Measurements from ENCODE around the gene FRMPD4.

The FRMPD4 gene

GRCh38 chrX:12419591-12419990 lies 281.3 kb downstream of the FRMPD4 start:
- Histone ChIP-seq H3K27me3 (replicated peaks; ENCODE audit: control insufficient read depth, insufficient read depth, low read length) (no peaks in the 10 kb centered on the region), H3K36me3 (ENCODE audit: control insufficient read depth, insufficient read depth, low read length) (no peaks in the 10 kb centered on the region), H3K4me3 (replicated peaks; ENCODE audit: low read depth, low read length) (no peak overlapping the region)
- no peak for DNase-seq (ENCODE audit: extremely low read depth, insufficient read length)
- TF ChIP-seq, protein P1, sequence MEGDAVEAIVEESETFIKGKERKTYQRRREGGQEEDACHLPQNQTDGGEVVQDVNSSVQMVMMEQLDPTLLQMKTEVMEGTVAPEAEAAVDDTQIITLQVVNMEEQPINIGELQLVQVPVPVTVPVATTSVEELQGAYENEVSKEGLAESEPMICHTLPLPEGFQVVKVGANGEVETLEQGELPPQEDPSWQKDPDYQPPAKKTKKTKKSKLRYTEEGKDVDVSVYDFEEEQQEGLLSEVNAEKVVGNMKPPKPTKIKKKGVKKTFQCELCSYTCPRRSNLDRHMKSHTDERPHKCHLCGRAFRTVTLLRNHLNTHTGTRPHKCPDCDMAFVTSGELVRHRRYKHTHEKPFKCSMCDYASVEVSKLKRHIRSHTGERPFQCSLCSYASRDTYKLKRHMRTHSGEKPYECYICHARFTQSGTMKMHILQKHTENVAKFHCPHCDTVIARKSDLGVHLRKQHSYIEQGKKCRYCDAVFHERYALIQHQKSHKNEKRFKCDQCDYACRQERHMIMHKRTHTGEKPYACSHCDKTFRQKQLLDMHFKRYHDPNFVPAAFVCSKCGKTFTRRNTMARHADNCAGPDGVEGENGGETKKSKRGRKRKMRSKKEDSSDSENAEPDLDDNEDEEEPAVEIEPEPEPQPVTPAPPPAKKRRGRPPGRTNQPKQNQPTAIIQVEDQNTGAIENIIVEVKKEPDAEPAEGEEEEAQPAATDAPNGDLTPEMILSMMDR (IDR thresholded peaks at IDR 0.05; ENCODE audit: insufficient read depth, low read length, poor library complexity, severe bottlenecking): no peak

DNA sequence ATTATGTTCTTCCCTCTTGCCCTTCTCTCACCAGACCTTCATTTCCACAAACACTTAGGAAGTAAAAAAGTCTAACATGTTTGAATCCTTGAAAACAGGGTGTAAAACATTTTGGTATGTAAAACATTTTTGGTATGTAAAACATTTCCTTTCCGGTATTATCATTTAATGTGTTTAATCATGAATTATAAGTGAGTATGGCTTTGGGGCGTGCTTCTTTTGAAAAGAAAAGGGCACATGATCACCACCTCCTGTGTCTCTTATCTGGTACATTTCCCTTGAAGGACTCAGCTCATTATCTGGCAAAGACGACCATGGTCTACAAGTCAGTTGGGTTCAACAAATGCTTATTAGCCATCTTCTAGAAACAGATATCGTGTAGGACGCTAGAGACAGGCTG lies 283.6 kb downstream of the FRMPD4 start:
- no peak overlapping the region for H3K4me3 ChIP-seq (replicated peaks; ENCODE audit: low read depth, low read length)
- TF ChIP-seq, protein P1 (IDR thresholded peaks at IDR 0.05; ENCODE audit: insufficient read depth, low read length, poor library complexity, severe bottlenecking): no peak
- DNase-seq (ENCODE audit: extremely low read depth, insufficient read length): no peak
- no peaks in the 10 kb centered on the region for H3K36me3 ChIP-seq (ENCODE audit: control insufficient read depth, insufficient read depth, low read length)
- H3K27me3 ChIP-seq (replicated peaks; ENCODE audit: control insufficient read depth, insufficient read depth, low read length): no peaks in the 10 kb centered on the region

- H3K4me3 ChIP-seq (replicated peaks; ENCODE audit: low read depth, low read length): no peak overlapping the region
- DNase-seq (ENCODE audit: extremely low read depth, insufficient read length): no peak
- H3K36me3 ChIP-seq (ENCODE audit: control insufficient read depth, insufficient read depth, low read length): no peaks in the 10 kb centered on the region
- no peaks in the 10 kb centered on the region for H3K27me3 ChIP-seq (replicated peaks; ENCODE audit: control insufficient read depth, insufficient read depth, low read length)
- TF ChIP-seq, protein P1 (IDR thresholded peaks at IDR 0.05; ENCODE audit: insufficient read depth, low read length, poor library complexity, severe bottlenecking): no peak
Observed at GRCh38 chrX:12423346-12423745, 285.1 kb downstream of the FRMPD4 start.

GRCh38 chrX:12425496-12425895 lies 287.2 kb downstream of the FRMPD4 start:
- Histone ChIP-seq H3K4me3 (replicated peaks; ENCODE audit: low read depth, low read length) (no peak overlapping the region), H3K27me3 (replicated peaks; ENCODE audit: control insufficient read depth, insufficient read depth, low read length) (no peaks in the 10 kb centered on the region; the same call in 1 of the 2 replicates), H3K36me3 (ENCODE audit: control insufficient read depth, insufficient read depth, low read length) (no peaks in the 10 kb centered on the region)
- TF ChIP-seq, protein P1 (IDR thresholded peaks at IDR 0.05; ENCODE audit: insufficient read depth, low read length, poor library complexity, severe bottlenecking): no peak
- DNase-seq (ENCODE audit: extremely low read depth, insufficient read length): no peak

DNA sequence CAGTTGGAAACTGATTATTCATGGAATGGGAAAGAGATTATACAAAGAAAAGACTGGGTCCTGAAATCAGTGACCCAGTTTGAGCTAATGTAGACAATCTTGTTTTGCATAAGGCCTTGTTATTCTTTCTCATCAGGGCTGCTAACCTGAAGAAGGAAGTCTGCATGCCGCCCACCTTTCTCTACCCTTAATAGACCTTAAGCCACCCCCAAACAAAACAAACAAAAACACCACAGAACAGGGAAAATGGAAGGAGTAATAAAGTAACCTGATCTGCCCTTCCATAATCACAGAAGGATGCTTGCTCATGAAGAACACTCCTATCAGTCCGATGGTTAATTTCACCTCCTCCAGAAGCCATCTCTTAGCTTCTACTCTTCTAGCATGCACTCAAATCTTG lies 288.1 kb downstream of the FRMPD4 start:
- Histone ChIP-seq H3K27me3 (replicated peaks; ENCODE audit: control insufficient read depth, insufficient read depth, low read length) (no peaks in the 10 kb centered on the region; the same call in 1 of the 2 replicates), H3K4me3 (replicated peaks; ENCODE audit: low read depth, low read length) (no peak overlapping the region), H3K36me3 (ENCODE audit: control insufficient read depth, insufficient read depth, low read length) (no peaks in the 10 kb centered on the region)
- TF ChIP-seq, protein P1 (IDR thresholded peaks at IDR 0.05; ENCODE audit: insufficient read depth, low read length, poor library complexity, severe bottlenecking): no peak
- DNase-seq (ENCODE audit: extremely low read depth, insufficient read length): no peak

GRCh38 chrX:12434493-12434892 lies 296.2 kb downstream of the FRMPD4 start:
- TF ChIP-seq, protein P1 (IDR thresholded peaks at IDR 0.05; ENCODE audit: insufficient read depth, low read length, poor library complexity, severe bottlenecking): no peak
- no peak overlapping the region for H3K4me3 ChIP-seq (replicated peaks; ENCODE audit: low read depth, low read length)

More at GRCh38 chrX:12434493-12434892, 296.2 kb downstream of the FRMPD4 start:
- no peak for DNase-seq (ENCODE audit: extremely low read depth, insufficient read length)
- no peaks in the 10 kb centered on the region; the same call in none of the 2 replicates for H3K27me3 ChIP-seq (replicated peaks; ENCODE audit: control insufficient read depth, insufficient read depth, low read length)
- no peaks in the 10 kb centered on the region for H3K36me3 ChIP-seq (ENCODE audit: control insufficient read depth, insufficient read depth, low read length)

All from GM06990 (cell line).